Stimulated activated CD4-positive, alpha-beta T cell treated with anti-CD3 and anti-CD28 coated beads, Interleukin-1b, Interleukin-23, amount 100 ng/mL, for 24 hours (primary cell): ENCODE measurements around the gene METAP1.
"Not testable (repeated sequence)": the region's sequence is repeated elsewhere in the genome, so short reads cannot be mapped to it uniquely, and the experiment has no call there.

ENCODE experiments used
- DNase-seq, 4 experiments: peaks; one replicate each; pipeline ENCODE4 v3.0.0-alpha.2; 2020; ENCODE audit warnings: low read depth in 4 of 4, low spot score in 1 of 4

METAP1 gene

DNA sequence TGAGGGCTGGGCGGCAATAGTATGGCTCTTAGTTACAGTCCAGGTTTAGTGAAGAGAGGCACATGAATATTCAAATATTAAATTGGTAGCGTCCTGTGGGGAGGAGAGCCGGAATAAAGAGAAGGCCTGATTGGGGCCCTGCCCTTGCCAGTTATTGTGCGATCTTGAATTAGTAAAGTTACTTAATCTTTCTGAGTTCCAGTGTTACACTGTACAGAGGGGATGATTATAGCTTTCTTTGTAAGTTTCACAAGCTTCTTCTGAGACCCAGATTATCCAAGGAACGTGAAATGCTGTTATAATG is 1.2 kb downstream of the METAP1 start:
- no peak for DNase-seq

DNA sequence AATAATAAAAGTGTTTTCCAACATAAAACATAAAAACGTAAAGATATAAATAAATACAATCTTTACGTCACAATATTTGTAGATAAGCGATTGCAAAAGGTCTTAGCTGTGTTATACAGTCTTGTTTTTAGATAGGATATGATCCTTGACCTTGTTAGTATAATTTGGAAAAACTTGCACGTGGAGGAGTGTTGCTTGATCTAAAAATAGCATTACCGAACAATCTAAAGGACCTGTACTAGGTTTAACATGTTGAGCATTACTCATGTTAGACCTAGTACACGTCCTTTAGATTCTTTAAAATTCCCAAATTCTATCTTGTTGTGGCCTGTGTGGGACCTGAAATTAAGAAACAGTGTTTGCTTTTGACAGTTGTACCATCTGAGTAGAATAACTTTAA is 1.6 kb downstream of the METAP1 start:
- no peak for DNase-seq

DNA sequence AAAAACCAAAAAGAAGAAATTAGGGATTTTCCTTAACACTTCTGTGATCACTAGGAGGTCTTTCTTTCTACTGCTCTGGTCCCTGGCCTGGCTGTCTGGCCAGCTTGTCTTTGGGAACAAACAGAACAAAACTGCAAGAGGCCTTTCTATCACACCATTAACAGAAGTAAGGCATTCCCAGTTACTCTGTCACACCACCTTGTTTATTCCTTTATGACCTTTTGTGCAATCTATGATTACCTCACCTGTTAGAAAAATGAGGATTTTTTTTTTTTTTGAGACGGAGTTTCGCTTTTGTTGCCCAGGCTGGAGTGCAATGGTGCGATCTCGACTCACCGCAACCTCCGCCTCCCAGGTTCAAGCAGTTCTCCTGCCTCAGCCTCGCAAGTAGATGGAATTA is 3.0 kb downstream of the METAP1 start:
- no peak for DNase-seq

DNA sequence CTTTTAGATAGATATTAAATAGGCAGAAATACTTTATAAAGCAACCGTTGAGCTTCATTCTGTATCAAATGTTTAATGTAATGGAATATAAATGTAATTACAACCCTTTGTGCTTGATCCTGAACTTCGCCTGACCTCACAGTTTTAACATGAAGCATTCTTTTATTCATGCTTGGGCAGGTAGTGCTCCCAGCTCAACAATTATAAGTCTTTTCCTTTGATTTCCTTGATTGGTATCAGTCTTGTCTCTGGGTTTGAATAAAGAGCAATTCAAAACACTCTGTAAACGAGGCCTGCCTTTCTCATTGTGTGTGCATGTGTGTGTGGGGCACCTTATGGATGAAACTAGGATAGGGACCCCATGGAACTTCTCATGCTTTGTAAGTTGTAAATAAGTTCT is 6.8 kb downstream of the METAP1 start:
- no peak for DNase-seq

DNA sequence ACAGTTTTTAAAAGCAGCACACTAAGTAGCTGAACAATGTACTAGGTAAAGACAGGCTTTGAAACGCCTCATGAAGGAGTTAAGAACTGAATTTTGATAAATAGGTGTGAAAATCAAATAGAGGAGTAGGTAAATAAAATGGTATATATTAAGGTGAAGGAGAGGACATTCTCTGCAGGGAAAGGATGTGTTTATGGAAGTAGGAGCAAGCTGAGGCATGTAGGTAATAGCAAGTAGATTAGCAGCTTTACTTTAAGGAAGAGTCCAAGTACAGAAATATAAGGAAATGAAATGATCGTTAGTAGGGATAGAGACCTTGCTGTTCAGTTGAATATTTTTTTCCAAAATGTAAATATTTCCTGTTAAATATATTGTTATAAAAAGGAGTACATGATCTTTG is 12.5 kb downstream of the METAP1 start:
- no peak for DNase-seq

DNA sequence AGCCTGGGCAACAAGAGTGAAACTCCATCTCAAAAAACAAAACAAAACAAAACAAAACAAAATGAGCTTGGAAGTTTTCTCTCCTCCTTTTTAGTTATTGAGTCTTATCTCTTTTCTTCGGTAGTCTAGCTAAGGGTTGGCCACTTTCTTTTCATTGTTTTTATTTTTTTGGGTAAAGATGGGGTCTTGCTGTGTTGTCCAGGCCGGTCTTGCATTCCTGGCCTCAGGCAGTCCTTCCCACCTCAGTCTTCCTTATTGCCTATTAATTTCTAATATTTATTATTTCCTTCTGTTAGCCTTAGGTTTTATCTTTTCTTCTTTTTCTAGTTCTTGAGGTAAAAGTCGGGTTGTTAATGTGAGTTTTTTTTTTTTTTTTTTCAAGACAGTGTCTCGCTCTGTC is 16.4 kb downstream of the METAP1 start:
- no peak for DNase-seq

DNA sequence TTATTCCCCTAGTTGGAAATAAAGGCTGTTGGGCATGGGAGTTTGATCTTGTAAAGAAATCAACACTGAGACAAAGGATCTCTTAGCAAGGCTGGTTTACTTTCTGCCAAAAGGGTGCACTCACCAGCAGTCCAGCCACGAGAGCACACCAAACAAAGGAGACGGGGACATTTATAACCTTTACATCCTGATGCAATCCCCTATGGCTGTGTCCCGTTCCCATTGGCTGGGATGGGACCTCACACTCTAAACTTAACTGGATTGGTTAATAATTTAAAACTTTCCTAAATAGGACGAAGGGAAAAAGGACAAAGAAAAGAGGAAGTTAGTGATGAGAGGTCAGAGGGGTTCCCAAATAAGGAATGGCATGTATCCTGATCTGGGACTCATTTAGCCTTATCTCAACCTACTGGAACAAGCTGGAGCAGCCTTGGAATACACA is 17.9 kb downstream of the METAP1 start:
- DNase-seq: no peak

DNA sequence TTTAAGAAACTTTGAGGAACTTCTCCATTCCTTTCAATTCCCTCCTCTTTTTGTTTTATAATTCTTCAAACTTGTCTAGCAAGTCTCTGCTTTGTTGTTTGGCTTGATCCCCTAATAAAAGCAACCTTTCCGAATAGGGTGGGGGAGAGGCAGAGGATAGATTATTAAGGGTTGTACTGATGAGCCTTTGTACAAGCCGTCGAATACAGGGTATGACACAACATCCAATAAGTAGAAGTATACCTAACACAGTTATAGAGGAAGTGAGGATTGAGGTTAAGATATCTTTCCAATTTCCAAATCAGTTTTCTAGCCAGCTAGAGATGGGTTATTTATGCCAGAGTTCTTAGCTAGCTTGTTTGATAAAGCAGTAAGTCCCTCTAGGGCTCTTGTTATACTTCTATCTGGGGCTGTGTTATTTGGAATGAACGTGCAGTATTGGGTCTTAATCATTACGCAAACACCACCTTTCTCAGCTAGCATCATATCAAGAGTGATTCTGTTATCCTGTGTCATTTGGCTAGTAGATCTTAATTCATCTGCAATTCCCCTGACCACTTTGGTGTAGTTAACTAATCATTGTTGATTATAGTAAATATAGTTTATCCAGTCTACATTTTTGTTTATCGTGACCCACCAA is 18.5 kb downstream of the METAP1 start:
- no peak for DNase-seq

DNA sequence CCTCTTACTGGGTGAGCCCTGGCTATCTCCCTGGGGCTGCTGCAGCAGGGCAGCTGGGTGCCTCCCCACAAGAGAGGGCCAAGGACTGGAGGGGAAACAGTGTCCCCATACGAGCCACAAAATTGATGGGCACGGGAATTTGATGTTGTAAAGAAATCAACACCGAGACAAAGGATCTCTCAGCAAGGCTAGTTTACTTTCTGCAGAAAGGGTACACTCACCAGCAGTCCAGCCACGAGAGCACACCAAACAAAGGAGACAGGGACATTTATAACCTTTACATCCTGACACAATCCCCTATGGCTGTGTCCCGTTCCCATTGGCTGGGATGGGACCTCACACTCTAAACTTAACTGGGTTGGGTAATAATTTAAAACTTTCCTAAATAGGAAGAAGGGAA is 25.9 kb downstream of the METAP1 start:
- no peak for DNase-seq

DNA sequence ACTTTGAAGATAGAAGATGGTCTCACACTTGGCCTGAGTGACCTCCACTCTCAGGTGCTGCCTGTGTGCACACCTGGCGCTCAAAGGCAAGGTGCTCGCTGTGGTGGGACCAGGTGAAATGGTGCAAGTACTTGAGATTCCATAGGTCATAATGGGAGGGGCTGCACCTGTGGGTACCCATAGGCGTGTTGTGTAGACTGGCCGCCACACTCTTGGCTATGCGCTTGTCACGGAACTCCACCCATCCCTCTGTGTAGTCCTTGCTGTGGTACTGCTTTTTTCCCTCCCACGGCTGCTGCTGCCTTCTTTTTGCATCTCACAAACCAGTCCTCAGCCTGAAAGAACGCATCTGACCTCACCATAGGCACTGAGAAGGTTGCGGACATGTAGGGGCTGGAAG is 27.0 kb downstream of the METAP1 start:
- no peak for DNase-seq

DNA sequence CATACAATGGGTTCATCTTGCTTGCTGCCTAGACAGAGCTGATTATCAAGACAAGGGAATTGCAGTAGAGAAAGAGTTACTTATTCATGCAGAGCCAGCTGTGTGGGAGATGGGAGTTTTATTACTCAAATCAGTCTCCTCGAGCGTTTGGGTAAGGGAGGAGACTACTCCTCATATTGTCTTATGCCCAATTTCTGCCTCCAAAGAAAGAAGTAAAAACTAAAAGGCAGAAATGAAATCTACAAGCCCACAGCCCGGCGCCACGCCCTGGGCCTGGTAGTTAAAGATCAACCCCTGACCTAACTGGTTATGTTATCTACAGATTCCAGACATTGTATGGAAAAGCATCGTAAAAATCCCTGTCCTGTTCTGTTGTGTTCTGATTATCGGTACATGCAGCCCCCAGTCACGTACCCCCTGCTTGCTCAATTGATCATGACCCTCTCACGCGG is 28.3 kb downstream of the METAP1 start:
- DNase-seq: not testable (repeated sequence)

DNA sequence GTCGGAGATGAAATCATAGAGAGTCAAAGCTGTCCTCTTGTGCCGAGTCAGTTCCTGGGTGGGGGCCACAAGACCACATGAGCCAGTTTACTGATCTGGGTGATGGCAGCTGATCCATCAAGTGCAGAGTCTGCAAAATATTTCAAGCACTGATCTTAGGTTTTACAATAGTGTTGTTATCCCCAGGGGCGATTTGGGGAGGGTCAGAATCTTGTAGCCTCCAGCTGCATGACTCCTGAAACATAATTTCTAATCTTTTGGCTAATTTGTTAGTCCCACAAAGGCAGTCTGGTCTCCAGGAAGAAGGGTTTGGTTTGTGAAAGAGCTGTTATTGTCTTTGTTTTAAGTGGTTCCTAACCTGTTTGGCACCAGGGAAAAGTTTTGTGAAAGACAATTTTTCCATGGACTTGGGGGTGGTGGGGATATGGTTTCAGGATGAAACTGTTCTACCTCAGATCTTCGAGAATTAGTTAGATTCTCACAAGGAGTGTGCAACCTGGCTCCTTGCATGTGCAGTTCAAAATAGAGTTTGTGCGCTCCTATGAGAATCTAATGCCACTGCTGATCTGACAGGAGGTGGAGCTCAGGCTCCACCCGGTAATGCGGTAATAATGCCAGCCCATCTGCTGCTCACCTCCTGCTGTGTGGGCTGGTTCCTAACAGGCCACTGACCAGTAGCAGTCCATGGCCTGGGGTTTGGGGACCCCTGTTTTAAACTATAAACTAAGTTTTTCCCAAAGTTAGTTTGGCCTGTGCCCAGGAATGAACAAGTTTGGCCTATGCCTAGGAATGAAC is 29.2 kb downstream of the METAP1 start:
- no peak for DNase-seq

DNA sequence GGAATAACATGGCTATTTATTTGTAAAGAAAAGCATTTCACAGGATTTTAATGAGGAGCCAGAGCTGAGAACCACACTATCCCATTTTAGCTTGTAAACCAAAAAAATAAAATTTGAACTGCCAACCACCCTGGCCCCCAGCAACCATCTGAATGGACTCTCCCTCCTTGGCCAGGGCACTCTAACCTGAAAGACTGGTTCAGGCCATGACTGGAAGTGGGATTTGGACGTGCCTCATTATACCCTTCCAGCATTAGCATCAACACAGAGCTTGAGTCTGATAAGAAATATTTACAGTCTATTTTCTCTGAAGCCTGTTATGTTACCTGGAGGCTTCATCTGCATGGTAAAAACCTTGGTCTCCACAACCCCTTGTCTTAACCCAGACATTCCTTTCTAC is 30.0 kb downstream of the METAP1 start:
- no peak for DNase-seq

DNA sequence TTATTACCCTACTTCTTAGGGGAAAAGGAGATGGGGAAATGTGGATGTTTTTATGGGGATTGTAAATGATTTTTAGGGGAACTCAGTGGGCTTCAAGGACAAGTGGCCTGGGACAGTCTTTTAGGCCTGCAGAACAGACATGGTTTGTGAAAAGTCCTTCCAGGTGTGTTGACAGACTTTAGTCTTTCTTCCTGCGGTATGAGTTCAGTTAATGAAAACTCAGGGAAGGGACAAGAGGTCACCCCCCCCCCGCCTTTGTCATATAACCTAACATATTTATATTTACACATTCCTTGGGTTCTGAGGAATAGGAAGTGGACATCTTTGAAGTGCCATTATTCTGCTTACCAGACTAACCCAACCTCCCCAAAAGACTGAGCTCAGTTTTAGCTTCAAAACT is 31.8 kb downstream of the METAP1 start:
- DNase-seq: no peak

DNA sequence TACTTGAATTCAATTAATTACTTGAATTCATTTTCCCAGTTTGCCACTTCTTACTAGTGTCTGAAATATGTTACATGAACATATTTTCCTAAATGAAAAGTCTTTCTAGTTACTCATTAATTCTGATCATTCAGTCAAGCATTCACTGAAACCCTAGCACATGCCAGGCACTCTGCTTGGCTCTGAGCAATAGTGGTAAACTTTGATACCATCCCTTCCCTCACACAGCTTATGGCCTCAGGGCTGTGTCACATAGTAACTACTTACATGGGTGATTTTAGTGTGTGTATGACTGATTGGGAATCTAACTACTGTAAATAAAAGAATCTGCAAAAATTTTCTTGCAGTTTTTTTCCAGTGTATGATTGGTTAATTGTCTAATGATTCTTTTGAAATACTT is 32.7 kb downstream of the METAP1 start:
- no peak for DNase-seq

DNA sequence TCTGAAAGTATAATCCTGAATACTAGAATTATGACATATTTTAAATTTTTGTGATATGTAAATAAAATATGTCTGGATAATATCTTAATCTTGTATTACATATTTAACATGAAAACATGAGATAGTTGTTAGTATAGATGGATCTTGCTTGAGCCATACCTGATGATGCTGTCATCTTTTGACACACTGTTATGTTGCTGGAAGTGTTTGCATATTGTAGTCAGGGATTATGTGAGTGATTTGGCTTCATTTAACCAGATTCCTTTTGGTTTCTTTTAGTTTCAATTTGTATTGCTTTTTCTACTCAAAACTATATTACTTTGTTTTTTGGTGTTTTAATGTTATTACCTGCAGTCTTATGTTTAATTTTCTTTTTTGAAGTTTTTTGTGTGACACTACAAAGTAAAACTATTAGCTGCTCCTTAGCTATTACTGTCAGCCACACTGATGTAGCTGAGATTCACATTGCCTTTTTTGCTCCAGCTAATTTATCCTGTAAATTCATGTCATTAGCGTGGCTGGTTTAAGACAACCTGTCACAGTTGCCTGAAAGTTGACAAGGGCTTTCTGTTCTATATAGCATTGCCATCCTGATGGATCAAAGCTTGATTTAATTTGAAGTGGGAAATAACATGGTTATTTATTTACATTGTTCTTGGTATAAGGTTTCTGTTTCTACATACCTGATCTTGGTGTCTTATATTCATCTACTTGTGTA is 33.7 kb downstream of the METAP1 start:
- no peak for DNase-seq

DNA sequence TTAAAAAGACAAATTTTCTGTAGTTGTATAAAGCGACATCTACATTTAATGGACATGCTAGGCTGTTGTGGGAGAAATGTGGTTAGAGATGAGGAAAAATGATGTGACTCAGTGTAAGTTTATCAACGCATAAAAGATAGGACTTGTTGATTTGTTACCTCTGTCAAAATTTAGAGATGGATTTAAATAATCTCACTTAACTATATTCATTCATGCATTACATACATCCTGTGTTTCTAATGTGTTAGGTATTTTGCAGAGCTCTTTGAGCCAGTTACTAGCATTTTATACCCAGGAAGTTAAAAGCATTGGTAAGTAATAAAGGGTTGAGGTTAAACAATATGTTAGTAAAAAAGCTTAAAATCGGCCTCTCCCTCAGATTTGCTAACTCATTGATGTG is 34.3 kb downstream of the METAP1 start:
- no peak for DNase-seq

DNA sequence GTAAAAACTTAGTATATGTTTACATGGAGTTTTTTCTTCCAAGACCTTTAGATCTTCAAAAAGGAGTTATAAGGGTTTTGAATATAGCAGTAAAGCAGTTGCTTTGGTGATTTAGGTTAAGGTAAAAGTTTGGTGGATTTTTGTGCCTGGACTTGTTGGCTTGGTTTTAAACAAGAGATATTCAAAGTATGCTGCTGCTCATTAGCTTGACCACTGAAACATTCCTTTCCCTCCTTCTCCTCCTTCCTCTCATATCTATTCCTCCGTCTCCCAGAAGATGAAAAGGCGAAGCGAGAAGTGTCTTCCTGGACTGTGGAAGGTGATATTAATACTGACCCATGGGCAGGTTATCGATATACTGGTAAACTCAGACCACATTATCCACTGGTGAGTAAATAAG is 38.4 kb downstream of the METAP1 start:
- no peak for DNase-seq

DNA sequence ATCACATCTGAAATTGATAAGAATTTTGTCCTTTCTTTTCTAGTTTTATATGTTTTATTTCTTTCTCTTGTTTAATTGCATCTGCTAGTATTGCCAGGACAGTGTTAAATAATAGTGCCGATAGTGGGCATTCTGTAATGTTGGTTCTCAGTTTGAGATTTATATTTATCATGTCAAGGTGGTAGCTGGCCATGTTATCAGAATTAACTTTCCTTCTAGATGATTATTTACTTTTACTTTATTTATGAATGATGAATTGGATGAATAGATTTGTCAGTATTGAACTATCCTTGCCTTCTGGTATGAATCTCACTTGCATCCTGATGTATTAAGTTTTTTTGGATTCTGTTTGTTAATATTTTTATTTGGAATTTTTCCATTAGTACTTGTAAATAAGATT is 42.7 kb downstream of the METAP1 start:
- DNase-seq: no peak

DNA sequence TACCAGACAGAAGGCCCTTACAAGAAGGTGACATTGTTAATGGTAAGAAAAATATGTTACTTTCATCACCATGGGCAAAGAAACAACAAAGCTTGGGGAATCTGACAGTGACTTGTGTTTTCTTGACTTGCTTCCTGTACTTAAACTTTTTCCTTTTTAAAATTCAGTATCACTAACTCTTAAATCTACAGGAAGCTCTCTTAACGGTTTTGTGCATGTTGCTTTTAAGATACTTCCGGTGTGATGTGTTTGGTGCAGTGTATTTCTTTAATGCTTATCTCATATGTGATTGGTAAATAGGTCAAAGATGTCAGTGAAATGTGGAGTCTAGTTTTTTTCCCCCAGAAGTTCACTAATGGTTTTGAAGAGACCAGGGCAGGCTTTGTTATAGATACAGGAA is 47.8 kb downstream of the METAP1 start:
- no peak for DNase-seq

DNA sequence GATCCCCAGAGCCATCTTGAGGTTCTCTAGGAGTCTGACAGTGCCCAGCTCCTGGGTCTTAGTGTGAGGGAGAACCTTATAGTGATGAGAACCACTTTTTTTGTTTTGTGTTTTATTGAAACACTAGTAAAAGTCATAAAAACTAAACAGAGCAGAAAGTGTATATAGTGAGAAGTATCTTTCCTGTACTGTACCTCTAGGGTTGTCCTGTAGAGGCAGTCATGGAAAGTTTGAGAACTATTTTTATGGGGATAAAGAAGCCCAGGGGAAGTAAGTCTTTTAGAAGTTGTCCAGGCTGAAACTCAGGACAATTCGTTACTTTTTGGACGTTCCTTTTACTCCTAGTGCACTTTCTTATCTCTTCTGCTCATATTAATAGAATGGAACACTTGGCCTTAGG is 52.2 kb downstream of the METAP1 start:
- no peak for DNase-seq

DNA sequence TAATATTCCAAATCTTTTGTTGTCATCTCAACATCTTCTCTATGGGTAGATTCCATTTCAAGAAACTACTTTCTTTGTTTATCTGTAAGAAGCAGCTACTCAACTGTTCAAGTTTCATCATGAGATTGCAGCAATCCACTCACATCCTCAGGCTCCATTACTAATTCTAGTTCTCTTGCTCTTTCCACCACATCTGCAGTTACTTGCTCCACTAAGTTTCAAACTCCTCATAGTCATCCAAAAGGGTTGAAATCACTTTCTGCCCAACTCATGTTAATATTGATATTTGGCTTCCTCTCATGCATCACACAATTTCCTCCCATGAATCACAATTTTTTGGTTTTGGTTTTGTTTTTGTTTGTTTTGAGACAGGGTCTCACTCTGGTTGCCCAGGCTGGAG is 57.4 kb downstream of the METAP1 start:
- DNase-seq: no peak
